Measurements from ENCODE around the gene FMN2.
A peak's percentile ranks its signal among the peaks of the same experiment; 100 is the strongest.

FMN2 gene

DNA sequence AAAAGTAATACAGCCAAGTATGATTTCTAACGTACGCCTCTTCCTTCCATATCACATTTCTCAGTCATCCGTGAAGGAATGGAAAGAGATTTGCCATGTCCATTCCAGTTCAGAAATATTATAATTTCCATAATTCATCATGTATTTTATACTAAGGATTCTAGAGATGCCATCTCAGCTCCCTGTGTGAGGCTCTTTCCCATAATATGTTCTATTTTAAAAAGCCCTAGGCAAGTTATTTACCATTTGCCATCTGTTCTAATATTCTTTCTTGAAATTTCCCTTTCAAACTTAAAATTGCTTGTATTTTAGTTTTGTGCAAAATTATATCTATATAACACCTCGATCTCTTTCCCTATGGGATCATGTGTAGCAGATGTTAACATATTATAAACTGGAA, 106.7 kb downstream of the FMN2 start:
- no peak for DNase-seq (ENCODE audit: low spot score)

GRCh38 chr1:240199758-240200645, 108.3 kb downstream of the FMN2 start:
- DNase-seq (ENCODE audit: low spot score), result no peak

GRCh38 chr1:240201931-240202330, 110.2 kb downstream of the FMN2 start:
- no peak for DNase-seq (ENCODE audit: low spot score)

DNA sequence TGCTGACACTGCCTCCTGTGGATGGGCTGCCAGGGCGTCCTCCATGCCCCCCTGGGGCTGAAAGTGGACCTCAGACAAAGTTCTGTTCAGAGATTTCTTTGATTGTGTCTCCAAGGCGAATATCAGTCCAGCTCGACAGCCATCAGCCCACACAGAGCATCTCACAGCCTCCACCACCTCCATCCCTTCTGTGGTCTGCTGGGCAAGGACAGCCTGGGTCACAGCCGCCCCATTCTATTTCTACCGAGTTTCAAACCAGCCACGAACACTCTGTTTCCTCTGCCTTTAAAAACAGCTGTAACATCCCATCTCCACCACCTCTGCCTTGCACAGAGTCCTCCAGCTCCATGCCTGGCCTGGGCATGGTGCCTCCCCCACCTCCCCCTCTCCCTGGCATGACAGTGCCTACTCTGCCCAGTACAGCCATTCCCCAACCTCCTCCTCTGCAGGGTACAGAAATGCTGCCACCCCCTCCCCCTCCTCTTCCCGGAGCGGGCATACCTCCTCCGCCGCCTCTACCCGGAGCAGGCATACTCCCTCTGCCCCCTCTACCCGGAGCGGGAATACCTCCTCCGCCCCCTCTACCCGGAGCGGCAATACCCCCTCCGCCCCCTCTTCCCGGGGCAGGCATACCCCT, 115.5 kb downstream of the FMN2 start:
- DNase-seq (ENCODE audit: low spot score), result no peak

DNA sequence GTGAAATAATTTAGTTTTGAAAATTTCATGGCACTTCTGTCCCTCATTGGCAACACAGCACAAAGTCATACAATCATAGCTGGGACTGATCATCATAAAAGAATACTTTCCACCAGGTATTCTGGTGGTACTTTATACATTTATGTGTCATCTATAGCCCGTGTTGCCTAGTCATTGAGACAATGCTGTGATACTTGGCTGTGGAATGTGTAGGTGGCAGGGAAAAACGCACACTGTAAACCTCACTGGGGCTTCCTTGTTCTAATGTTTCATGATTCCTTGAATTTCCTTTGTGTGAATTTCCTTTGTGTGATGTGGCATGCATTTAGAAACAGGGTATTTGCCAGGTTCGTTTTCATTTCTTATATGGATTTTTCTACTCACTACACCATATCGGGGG, 118.3 kb downstream of the FMN2 start:
- no peak for DNase-seq (ENCODE audit: low spot score)

DNA sequence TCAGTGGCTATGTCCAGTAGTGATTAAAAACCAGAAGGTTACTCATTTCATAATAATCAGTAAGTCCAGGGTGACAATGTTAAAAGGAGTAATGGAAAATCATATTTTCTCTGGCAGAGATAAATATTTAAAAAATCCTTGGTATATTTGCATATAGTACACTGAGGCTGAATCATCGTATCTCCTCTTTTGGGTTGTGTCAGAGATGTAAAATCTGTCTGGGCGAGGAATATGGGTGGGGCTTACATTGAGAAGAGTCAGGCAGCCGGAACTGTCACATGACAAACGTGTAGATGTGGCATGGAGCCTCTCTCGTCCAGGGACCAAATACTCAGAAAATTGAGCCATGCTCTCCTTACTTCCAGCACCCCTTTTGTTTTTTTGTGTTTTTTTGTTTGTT, 120.9 kb downstream of the FMN2 start:
- DNase-seq (ENCODE audit: low spot score), result no peak

- DNase-seq (ENCODE audit: low spot score), result no peak
Measured at GRCh38 chr1:240217403-240217802, 125.7 kb downstream of the FMN2 start.

GRCh38 chr1:240219104-240219503, 127.4 kb downstream of the FMN2 start:
- no peak for DNase-seq (ENCODE audit: low spot score)

DNA sequence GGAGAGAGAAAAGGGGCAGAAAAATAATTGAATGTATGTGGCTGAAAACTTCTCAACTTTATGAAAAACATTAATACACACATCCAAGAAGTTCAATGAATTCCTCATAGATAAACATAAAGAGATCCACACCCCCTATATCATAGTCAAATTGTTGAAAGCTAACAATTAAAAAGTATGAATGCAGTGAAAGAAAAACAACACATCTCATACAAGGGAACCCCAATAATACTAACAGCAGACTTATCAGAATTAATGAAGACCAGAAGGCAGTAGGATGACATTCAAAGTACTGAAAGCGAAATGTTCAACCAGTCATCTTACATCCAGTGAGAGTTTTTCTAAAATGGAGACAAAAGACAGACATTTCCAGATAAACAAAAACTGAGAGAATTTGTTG, 134.4 kb downstream of the FMN2 start:
- DNase-seq (ENCODE audit: low spot score), result no peak

GRCh38 chr1:240230816-240231215, 139.1 kb downstream of the FMN2 start:
- no peak for DNase-seq (ENCODE audit: low spot score)

DNA sequence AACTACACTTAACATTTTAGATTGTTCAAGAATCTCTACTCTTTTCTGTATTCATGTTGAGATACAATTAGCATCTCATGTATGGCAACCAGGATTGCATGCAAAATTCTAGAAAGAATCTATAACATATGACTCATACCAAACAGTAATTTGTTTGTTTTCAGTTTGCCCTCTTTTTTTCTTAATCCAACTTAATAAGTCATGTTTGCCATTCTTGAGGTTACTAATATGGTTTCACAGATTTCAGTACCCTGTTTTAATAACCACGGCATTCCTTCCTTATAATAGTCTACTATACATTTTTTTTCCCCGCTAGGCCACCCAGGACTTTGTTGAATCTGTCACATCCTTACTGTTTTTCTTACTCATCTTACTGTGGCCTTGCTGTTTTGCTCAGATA, 140.8 kb downstream of the FMN2 start:
- DNase-seq (ENCODE audit: low spot score), result no peak

- no peak for DNase-seq (ENCODE audit: low spot score)
Measured at GRCh38 chr1:240234485-240235210, 143.0 kb downstream of the FMN2 start.

DNA sequence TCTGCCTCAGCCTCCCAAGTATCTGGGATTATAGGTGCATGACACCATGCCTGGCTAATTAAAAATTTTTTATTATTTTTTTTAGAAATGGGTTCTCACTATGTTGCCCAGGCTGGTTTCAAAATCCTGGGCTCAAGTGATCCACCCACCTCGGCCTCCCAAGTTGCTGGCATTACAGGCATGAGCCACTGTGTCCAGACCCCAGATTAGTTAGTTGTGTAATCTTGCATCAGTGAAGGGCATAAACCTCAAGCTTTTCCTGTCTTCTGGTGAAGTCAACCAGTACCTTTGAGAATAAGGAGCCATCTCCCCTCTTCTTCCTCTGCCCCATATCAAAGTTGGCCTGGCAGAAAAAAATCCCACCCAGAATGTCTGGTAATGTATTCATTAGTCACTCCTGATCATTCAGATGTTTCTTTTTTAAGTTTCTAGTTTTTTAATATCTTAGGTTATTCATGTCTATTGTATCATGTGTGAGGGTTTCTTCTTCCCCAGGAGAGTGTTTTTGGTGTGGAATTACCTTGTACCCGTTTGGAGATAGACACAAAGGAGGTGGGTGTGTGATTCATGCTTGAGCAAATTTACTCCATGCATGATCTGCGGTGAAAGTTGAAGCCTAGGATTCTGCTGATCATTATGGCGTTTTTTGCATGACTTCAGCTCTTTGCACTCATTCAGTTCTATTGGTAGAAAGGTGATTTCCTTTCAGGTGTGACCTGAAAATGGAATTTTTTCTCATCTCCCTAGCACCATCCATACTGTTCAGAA, 144.0 kb downstream of the FMN2 start:
- DNase-seq (ENCODE audit: low spot score), result no peak

- no peak for DNase-seq (ENCODE audit: low spot score)
Measured at GRCh38 chr1:240237305-240237721, 145.6 kb downstream of the FMN2 start.

DNA sequence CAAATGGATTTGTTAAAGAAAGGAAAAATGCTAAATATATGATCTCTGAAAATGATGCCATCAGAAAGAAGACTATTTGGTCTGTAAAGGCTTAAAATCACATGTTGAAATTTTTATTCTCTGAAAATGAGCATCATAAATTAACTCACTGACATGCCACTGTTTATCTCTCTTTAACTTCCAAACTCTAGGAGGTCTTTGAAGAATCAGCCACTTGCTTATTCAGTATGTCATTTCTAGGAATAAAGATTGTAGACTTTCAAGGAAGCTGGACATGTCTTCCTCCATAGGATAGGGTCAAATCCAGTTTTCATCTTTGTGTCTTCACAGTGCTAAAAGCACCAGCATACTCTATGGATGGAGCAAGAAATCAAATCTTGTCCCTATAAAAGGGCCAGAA, 147.6 kb downstream of the FMN2 start:
- DNase-seq (ENCODE audit: low spot score), result no peak

GRCh38 chr1:240241278-240241677, 149.6 kb downstream of the FMN2 start:
- peak; percentile 11 for DNase-seq (ENCODE audit: low spot score)

DNA sequence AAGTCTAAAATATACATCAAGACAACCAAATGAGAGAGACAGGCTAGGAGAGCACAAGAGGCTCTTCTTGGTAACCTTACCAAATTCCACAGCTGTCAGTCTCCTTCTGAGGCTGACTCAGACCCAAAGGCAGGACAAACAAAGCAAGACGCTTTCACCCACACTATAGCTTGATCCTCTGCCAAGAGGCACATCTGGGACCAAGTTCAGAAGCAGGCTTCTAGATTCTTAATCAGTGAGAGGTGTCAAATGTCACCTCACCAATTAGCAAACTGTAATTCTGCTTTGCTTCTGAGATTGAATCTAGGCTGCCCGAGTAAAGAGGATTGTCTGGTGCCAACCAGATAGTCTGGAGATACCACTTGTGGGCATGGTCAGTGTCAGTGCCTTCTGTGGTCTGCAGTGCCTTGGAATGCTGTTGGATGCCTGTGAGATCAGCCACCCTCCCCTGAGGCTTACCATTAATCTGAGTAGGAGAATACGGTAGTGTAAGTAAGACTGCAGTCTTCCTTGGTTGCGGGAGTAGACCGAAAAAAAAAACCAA, 151.0 kb downstream of the FMN2 start:
- peak; percentile 8 for DNase-seq (ENCODE audit: low spot score)

- no peak for DNase-seq (ENCODE audit: low spot score)
Measured at GRCh38 chr1:240244968-240245628, 153.4 kb downstream of the FMN2 start.

- DNase-seq (ENCODE audit: low spot score), result no peak
Measured at GRCh38 chr1:240245629-240246020, 153.9 kb downstream of the FMN2 start.

- DNase-seq (ENCODE audit: low spot score), result no peak
Measured at GRCh38 chr1:240247899-240248298, 156.2 kb downstream of the FMN2 start.

DNA sequence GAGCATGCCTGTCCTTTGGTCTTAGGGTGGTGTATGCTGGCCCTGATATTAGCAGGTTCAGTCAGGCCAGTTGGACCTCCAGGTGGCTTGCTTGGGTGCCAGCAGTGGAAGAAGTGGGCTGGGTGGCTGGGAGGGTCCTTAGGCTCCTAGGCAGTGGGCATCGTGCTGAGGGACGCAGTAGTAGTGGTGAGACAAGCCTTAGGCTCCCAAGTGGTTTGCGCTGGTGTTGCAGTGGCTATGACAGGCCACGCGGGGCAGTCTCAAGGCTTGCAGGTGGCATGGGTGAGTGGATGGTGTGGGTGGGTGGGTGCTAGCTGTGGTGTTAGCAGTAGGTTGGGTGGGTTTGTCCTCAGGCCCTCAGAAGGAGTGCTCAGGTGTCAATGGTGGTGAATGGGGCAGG, 162.3 kb downstream of the FMN2 start:
- no peak for DNase-seq (ENCODE audit: low spot score)

Data from iPS-NIHi11 (cell line).